GM19372 (cell line): Measurements from ENCODE around the gene MBD2.
A peak's percentile ranks its signal among the peaks of the same experiment; 100 is the strongest.
"Not testable (repeated sequence)": the region's sequence is repeated elsewhere in the genome, so short reads cannot be mapped to it uniquely, and the experiment has no call there.

Source experiments
- ATAC-seq: cut with Tn5 transposase; IDR thresholded peaks from one replicate; pipeline ENCODE4 v1.9.1; 2021; ENCODE audit warnings: mild to moderate bottlenecking, low read depth, moderate library complexity; ENCODE audit not compliant: unreplicated experiment

MBD2 gene

DNA sequence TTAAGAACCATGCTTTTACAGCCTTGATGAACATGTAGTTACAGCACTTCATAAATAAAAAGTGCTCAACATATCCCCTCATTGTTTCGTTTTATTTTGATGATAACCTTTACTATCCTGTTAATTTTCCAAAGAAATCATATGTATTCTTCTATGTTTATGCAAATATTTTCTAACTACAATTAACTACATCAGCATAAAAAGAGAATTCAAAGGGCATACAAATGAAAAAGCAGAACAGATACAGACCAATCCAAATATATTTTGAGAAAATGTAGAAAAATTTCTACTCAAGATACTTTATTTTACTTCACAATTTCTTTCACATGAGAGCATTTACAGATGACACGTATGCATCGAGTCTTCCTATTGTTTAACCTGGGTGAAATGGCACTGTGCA, 69.1 kb downstream of the MBD2 start:
- ATAC-seq, result no peak

DNA sequence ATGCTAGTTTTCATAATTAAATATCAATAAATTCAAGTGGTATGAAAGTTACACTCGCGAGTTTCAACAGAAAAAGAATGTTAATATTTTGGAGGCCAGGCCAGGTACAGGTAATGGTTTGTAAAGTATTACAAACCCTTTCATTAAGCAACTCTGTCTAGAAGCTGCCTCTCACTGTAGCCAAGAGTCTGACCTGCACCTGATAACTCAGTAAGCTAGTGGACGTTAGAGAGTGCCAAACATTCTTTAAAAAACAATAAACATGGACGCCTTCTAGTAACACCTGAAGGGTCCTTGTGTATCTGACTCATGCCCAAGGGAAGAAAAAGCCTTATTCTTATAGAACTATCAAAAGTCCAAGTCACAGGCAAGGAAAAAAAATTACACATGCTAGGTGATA, 70.2 kb downstream of the MBD2 start:
- ATAC-seq, result no peak

DNA sequence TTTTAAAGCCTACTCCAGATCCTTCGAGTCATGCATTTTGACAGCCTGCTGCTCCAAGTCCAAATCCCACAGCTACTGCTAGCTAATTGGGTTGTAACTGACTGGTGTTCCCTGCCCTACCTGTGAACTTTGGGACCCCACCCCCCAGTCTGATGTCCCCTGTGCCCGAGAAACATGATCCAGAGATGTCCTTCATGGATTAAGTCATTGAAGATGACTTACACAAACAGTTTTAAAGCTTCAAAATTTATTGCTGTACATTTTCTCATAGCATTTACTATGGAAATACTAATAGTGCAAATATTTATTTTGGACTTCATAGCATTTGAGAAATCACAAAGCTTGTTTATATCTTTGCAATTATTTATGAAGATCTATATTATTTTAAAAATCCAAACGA, 73.1 kb downstream of the MBD2 start:
- no peak for ATAC-seq

DNA sequence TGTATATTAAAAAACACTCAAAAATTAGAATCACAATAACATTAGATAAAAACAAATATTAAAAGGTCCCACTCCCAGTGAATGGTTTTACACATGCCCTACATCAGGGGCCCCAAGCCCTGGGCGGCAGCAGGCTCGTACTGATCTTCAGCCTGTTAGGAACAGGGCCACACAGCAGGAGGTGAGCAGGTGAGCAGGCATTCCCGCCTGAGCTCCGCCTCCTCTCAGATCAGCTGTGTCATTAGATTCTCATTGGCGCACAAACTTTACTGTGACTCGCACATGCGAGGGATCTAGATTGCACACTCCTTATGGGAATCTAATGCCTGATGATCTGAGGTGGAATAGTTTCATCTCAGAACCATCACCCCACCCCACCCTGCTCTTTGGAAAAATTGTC, 74.2 kb downstream of the MBD2 start:
- ATAC-seq, result no peak

DNA sequence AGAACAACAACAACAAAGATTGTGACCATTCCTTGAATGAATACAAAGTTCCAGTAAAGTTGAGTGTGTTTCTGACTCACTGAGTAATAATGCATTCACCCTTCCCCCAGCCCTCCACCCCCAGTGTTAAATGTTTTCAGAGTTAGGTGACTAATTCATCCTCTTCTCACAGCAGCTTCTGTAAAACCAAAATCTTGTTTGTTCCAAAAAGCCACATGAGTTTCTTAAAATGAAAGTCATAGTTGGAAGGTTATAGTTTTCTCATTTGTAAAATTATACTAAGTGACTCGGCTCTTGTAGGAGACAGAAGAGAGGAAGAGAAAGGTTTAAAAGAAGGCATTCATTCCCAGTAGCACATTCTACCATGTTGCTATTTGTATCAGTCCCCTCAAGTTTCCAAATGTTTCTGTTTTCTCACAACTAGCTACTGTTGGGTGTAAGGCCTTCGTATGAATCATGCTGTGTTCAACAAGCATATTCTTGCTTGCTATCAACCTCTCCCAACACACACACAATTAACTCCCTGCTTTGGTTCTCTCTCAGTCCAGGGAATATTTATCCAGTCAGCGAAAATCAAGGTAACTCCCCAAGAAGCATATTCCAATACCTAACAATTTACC, 75.3 kb downstream of the MBD2 start:
- peak; percentile 36 for ATAC-seq

DNA sequence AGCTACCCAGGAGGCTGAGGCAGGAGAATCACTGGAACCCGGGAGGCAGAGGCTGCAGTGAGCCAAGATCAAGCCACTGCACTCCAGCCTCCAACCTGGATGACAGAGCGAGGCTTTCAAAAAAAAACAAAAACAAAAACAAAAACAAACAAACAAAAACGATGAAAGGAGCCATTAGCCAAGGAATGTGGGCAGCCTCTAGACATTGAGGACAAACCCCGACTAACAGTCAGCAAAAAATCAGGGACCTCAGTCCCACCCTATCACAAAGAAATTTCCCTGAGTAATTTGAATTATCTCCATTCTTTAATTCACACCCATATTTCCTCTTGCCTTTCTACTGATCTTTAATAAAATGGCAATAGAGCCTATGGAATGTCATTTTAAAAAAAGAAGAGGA, 75.8 kb downstream of the MBD2 start:
- no peak for ATAC-seq

DNA sequence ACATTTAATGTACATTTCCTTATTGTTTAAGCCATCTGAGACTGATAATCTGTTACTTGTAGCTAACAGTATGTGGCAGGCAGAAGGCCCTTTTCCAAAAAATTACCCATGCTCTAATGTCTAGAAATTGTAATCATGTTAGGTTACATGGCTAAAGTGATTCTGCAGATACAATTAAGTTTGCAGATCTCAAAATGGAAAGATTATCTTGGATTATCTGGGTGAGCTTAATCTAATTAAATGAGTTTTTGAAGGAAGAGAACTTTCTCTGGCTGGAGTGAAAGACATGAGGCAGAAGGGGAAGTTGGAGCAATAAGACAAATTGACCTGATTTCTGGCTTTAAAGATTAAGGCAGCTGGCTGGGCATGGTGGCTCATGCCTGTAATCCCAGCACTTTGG, 76.3 kb downstream of the MBD2 start:
- no peak for ATAC-seq

DNA sequence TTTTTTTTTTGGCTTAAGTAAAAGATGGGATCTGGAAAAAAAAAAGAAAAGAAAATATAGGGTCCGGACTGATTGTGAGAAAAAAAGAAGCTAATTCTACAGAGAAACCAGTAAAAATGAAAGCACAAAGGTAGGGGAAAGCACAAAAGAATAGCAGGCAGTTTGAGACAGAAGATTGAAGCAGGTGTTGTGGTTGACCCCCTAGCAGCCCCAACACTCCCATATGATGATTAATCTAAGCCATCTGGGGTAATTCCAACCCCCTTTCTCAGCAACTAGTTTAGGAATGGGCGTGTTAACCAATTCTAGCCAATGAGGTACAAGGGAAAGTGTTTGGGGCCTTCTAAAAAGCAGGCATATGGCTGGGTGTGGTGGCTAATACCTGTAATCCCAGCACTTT, 77.0 kb downstream of the MBD2 start:
- ATAC-seq, result peak; percentile 71

DNA sequence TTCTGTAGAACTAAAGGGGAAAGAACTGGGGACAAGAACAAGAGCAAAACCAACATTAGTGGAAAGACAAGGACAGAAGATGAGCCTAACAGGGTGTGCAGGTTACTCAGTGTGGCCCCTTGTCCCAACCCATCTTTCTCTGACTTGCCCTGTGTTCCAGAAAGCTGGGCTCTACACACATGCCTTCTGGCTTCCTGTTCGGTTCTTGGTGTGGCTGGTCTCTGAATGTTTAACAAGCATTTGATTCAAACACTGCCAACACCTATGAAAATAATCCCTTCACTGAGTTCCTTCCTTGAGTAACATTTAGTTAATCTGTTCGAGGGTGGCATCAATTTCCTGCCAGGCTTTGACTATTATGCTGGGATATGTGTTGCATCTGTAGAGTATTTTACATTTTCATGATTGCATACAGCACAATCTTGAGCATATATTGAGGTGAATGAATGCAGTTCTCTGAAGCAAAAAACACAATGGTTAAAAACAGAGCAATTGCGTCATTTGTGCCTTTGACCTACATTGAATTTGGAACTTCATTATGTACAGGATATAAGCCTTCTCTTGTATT, 83.3 kb downstream of the MBD2 start:
- no peak for ATAC-seq

DNA sequence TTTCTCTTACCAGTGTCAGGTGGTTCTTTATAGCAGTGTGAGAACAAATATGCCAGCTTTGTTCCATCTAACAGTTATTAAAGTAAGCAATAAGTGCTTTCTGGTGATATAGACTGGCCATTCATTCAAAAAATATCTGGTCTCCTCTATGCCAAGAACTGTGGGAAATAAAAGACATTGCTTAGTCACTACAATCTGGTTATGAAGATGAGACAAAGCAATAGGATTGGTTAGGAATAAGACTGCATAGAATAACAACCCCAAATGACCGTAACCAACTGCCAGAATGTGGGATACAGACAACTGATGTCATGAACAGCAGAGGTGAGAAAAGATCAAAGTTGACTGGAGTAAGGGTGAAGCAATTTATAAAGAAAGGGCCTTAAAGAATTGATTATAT, 83.8 kb downstream of the MBD2 start:
- no peak for ATAC-seq

DNA sequence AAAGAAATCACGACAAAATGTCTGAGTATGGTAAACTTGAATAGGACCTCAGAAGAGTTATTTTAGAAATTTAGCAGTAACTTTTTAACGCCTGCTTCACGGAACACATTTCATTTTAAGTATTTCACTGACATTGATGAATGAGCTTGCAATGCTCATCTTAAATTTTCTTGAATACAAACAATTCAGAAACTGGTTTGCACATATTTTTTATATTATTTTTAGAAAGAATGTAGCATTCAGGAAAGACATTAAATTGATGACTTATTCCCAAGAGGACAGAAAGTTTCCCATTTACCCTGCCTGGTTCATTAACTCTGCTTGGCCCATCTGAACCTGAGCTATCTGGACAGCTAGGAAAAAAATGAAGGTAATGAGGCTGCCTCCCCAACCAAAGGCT, 89.3 kb downstream of the MBD2 start:
- no peak for ATAC-seq

DNA sequence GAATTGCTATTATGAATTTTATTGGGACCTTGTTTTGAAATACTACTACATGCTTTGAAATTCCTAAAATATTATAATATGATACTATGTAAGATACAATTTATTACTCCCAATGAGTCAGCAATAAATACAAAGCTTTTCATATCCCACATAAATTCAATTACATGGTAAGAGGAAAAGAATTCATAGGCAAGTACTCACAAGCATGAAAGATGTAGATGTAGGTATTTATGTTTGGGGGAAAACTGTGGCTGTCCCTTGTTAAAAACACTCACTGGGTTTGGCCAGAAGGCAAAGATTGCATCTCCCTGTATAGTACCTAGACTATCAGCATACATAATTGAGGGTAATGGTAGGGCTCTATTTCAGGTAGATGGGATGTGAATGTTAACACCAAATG, 90.4 kb downstream of the MBD2 start:
- ATAC-seq, result no peak

DNA sequence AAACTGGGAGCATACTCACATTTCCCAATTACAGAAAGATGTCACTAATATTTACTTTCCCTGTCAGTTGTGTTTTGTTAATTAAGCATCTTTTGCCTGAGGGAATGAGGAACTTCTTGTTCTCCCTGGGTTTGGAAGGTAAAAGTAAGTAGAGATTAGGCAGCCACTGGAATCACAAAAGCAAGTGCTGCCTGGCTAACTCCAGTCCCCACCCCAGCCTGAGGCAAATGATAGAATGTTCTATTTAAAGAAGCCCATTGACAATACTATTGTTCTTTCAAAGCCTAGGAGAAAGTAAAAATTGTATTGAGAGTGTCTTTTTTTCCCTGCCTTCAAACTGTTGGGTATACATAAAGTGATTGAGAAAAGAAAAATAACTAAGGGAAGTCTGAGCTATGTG, 93.8 kb downstream of the MBD2 start:
- no peak for ATAC-seq

DNA sequence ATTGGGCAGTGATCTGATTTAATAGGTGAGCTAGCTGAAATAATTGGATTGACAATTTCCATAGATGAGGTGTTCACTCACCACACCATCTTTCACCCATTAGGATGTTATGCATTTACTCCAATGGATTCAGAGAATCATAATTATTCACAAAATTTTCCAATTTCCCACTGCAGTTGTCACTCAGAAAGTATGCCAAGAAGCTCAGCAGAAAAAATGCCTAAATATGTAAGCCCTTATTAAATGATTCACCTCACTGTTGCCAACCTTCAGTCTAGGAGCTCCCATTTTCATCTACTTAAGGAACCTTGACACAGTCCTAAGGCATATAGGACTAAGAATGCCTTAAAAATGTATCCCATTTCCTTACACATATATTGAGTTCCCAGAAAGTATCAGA, 94.3 kb downstream of the MBD2 start:
- no peak for ATAC-seq

DNA sequence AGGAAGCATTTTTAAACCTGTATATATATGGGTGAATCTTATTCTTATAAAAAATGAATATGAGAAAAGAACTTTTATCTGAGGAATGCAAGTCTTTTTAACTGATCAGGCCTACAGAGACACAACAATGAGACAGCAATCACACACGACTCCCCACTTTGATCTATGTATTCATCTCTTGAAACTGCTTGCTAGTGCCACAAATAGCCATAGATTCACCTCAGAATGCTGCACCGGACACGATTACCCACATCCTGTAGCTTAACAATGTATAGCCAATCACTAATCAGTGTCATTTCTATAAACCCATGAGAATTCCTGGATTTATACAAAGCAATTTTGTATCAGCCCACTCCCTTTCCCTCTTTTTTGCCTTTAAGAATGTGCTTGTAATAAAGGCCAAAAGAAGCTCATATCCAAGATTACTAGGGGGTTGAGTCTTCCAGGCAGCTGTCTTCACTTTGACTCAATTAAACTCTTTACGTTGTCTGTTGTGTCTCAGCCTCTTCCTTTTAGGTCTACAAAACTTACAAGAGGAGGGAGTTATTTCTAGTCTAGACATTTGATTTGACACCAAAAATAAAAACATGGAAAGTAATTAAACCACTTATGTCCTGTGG, 94.9 kb downstream of the MBD2 start:
- peak; percentile 90 for ATAC-seq

DNA sequence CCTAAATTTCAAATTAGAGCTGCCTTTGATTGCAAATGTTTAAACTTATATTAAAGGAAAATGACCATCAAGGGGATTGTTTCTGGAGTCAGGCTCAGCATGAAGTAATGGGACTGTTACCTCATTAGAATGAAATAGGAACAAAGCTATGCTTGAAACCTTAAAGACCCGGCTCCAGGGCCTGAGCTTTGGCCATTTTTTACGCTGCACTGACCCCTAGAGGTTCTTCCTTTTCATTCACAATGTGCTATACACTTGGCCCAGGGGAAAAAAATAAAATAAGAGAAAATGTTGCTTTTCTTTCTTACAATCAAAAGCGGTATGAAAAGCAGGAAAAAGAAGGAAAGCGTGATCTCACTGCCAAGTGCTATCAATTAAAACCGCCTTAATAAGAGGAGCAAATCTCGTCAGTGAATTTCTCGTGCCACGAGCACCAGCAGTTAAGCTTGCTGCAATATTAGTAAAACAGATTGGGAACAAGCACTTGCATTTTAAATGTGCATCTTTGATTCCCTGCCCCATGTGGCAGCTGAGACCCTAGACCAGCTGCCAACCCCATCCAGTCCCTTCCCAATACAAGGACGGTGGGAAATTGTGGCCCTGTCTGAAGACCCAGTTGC, 96.6 kb downstream of the MBD2 start:
- ATAC-seq, result peak; percentile 69

DNA sequence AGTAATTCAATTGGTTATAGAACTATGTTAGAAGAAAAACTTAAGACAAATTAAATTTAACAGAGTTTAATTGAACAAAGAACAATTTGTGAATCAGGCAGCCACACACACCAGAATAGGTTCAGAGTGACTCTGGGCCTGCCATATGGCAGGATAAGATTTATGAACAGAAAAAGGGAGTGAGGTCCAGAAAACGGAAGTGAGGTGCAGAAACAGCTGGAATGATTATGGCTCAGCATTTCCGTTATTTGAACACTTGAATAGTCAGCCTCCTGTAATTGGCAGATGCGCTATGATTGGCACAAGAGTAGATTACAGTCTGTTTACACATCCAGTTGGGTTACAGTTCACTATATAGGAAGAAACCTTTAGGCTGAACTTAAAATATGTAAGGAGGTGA, 99.0 kb downstream of the MBD2 start:
- ATAC-seq, result no peak

DNA sequence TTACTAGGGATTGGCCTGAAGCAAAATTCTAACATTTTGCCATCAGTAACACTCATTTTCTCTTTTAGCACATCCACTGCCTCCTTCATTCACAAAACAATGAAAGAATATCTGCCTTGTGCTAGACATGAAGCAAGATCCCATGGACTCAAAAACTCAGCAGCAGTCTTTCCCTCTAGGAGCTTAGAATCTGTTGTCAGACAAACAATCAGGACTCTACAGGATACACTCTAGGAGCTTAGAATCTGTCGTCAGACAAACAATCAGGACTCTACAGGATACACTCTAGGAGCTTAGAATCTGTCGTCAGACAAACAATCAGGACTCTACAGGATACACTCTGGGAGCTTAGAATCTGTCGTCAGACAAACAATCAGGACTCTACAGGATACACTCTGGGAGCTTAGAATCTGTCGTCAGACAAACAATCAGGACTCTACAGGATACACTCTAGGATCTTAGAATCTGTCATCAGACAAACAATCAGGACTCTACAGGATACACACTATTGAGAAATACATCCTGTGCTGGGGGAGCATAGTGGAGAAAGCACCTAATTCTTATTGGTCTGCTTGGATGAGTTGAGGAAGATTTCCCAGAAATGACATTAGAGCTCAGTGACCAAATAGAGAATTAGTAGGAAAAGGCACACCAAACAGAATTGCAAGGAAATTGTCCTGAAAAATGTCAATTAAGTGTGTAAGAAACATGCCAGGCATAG, 100.6 kb downstream of the MBD2 start:
- not testable (repeated sequence) for ATAC-seq

DNA sequence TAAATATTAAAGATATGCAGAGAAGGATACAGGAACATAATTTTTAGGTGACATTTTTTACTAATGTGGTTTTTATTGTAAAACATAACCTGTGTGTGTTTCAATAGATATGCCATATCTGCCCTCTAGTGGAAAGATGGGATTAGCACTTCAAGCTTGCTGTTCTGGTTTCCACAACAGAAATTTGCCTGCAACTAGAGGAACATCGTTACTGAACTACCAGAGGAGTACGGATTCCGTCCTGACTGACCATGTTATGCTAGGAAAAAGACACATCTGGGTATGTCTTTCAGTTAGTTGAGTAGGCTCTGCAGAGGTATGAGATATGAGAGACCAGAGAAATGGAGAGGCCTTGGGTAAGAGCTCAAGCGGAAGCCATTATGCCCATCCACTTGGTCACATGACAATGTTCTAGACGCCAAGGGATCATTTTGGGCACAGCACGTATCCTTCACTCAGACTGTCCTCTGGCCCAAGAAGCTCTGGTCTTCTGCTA, 104.9 kb downstream of the MBD2 start:
- peak; percentile 91 for ATAC-seq

DNA sequence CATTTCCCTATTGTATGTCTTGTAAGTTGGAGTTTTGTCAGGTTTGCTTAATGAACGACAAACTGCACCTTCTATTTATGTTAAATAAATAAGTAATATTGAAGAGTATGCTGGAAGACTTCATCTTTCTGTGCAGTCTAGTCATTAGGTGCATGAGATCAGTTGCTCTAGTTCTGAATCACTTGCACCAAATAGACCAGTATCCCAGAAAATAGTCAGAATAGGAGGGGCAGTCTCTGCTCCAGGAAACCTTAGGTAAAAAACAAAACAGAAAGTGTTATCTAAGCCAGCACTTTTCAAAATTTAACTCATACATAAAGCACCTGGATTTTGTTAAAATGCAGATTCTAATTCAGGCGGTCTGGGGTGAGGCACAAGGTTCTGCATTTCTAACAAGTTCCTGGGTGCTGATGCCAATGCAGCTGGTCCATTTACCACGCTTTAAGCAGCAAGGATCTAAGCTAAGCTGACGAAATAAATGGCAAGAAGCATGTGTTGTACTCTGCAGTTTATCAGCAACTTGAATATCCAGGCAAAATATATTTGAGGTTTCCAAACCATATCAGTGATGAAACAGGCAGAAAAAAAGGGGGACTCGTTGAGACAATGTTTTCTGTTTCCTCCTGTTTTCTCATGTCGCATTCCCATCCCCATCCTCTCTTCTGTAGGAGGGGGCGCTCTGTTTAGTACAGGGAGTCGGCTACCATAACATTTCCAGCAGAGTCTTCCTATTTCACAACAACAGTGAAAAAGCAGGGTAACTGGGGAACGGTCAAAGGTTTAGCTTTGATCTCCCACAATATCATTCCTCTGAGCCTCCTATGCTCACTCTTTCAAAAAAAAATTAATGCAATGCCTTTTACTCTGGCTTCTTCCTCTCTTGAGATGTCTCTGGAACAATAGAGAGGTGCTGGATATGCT, 106.4 kb downstream of the MBD2 start:
- no peak for ATAC-seq
